NCI-H2081 treated with DMSO at 0.1 percent for 48 hours (cell line): ENCODE measurements around the gene TTLL4.
"Not testable (repeated sequence)": the region's sequence is repeated elsewhere in the genome, so short reads cannot be mapped to it uniquely, and the experiment has no call there.

Experiments used
- DNase-seq: peaks from one replicate; lab custom pipeline; 2025; lab: John Stamatoyannopoulos, UW

Gene TTLL4

GRCh38 chr2:218745559-218746469 lies 35.2 kb downstream of the TTLL4 start:
- no peak for DNase-seq

GRCh38 chr2:218746470-218746795 lies 35.8 kb downstream of the TTLL4 start:
- no peak for DNase-seq

GRCh38 chr2:218746960-218747359 lies 36.3 kb downstream of the TTLL4 start:
- DNase-seq = no peak

DNA sequence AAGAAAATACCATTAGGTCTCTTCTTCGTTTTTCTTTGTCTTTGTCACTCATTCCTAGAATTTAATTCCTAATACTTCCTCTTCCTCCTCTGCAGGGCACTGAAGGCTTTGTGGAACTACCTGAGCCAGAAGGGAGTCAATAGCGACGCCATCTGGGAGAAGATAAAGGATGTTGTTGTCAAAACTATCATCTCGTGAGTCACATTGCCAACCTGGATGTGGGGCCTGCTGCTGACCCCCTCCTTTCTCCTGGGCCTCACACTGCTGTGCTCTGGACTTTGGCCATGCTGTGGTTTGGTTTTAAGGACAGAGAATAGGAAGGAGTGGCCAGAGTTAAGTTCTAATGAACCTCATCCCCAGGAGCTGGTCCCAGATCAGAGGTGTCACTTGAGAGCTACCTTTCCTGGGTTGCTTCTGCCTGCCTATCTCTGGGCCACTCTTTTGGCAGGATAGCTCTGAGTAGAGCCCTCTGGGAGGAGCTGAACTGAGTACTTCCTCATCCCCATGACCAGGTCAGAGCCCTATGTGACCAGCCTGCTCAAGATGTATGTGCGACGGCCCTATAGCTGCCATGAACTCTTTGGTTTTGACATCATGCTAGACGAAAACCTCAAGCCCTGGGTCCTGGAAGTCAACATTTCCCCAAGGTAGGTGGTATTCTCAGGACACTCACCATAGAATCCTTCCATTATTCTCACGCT lies 38.3 kb downstream of the TTLL4 start:
- no peak for DNase-seq

DNA sequence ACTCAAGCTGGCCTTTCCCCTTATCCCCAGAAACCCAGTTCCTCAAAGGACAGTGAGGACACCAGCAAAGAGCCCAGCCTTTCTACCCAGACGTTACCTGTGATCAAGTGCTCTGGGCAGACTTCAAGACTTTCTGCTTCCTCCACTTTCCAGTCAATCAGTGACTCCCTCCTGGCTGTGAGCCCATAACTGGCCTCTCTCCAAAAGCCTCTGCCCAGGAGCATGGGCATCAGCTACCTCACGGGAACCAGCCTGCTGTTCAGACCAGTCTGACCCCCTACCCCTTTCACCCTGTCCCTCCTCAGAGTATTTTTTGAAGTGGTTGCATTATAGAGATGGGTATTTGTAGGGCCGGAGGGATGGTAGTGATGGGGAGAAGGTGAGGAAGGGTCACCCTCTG lies 43.6 kb downstream of the TTLL4 start:
- no peak for DNase-seq

DNA sequence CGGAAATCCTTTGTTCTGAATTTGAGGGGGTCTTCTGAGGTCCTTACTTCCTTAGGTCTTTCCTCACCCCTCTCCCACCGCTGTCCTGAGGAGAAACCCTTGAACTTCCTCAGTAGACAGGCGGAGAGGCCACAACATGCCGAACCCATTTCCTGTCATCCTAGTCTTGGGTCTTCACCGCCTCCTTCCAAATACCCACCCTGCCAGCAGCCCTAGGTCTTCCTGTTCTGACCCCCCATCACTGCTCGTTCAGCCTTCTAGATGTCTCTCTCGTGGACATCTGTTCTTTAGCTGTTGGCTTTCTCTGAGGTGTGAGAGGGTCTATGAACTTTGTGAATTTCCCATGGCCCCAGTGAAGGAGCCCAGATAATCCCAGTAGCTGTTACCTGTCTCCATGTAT lies 44.1 kb downstream of the TTLL4 start:
- DNase-seq = no peak

GRCh38 chr2:218755198-218755566 lies 44.5 kb downstream of the TTLL4 start:
- DNase-seq = no peak

- no peak for DNase-seq
These were observed 45.2 kb downstream of the TTLL4 start for GRCh38 chr2:218755567-218756404.

DNA sequence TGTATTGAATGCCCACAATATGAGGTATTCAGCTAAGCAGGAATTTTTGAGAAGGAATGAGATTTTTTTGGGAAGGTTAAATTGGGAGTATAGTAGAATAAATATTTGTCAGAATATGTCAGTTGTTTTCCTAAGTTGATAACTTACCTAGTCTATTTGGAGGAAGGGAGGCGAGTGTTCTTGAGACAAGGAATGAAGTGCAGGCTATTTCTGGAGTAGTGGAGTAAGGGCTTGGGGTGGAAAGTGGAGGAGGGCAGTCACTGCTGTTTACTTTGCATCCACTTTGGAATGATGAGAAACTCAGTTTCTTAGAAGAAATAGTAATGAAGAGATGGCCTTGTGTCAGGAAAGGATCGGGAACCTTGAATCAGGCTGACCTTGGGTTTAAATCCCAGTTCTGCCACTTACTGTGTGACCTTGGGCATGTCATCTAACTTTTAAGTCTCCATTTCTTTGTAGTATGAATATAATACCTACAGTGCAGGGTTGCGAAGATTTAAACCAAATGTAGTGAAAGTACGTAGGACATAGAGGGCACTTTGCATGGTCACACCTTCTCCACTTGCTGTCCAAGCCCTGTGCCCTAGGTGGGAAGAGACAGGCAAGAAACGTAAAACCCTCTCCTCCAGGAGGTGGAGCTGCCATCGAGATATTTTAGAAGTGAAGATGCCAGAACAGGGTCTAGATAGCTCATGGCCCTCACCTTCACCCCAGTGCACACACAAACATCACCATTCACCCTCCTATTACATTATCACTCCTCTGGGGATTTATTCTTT lies 46.2 kb downstream of the TTLL4 start:
- DNase-seq = no peak

DNA sequence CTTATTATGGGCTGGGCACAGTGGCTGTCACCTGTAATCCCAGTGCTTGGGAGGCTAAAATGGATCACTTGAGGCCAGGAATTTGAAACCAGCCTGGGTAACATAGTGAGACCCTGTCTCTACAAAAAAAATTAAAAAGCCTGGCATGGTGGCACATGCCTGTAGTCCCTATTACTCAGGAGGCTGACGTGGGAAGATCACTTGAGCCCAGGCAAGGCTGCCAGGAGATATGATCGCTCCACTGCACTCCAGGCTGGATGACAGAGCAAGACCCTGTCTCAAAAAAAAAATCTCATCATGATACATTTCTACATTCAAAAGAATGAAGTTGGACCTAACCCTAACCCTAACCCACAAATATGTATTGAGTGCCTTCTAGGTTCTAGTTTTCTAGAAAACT lies 51.2 kb downstream of the TTLL4 start:
- no peak for DNase-seq

GRCh38 chr2:218772759-218773158 lies 62.1 kb downstream of the TTLL4 start:
- DNase-seq = not testable (repeated sequence)

DNA sequence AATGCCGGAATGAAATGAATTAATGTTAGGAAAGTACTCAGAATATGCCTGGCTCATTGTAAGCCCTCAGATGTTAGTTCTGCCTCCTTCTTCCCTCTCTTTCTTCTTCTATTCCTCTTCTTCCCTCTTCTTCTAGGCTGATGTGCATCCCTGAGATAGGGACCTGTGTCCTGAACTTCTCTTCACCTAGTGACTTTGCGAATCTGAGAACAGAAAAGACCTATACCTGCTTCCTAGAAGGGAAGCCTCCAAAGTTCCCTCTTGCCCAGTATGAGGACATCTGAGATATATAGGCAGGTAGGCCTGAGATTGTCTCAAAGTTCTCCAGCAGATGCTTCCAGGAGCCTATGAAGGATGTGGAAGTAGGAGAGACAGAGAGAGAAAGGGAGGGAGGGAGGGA lies 63.2 kb downstream of the TTLL4 start:
- DNase-seq = no peak

GRCh38 chr2:218776488-218776887 lies 65.9 kb downstream of the TTLL4 start:
- DNase-seq = no peak

DNA sequence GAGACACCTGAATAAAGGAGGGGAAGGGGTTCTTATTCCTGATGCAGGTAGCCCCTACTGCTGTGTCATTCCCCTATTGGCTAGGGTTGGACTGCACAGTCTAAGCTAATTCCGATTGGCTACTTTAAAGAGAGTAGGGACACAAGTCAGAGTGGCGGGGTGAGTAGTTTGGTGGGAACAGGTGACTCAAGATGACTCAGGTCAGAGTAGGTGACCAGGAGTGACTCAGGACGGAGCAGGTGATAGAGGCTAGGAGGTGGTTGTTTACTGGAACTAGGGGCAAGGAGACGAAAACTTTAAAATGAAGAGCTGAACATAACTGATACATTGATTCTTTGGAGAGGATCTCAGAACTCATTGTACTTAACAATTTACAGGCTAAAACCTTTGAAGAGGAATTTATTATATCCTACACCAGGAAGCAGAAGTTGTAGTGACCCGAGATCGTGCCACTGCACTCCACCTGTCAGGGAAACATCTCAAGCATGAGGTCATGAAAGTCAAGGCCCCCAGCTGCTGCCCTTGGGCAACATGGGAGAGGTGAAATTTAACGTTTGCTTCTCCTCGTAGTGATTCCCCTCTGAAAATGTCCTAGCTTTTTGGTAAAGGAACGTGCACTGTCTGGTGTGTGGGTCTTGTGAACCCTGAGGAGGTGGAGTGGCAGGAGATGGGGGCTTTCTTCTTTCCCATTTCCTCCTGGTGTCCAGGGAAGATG lies 66.8 kb downstream of the TTLL4 start:
- DNase-seq = no peak

DNA sequence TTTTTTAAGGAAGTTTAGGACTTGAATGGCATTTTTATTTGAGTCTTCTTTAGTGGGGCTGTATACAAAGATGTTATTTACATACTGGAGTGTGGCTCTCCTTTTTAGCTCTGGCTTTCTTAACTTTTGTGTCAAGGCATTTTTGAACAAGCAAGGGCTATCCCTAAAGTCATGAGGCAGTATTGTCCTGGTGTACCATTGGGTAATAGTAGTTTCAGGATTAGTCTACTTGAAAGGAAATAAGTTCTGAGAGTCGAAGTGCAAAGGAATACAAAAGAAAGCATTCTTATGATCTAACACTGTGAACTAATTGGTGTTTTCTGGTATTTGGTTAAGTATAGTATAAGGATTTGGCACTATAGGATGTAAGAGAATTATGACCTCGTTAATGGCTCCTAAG lies 69.4 kb downstream of the TTLL4 start:
- no peak for DNase-seq

GRCh38 chr2:218780851-218781690 lies 70.4 kb downstream of the TTLL4 start:
- no peak for DNase-seq

GRCh38 chr2:218781691-218782527 lies 71.3 kb downstream of the TTLL4 start, which contains the start of gene CYP27A1:
Gene CYP27A1, plus strand, starts transcription at chr2:218782147. Its CDS starts 36 bp downstream, at chr2:218782183.
- DNase-seq = no peak

- no peak for DNase-seq
These were observed 71.9 kb downstream of the TTLL4 start for GRCh38 chr2:218782528-218782844.

DNA sequence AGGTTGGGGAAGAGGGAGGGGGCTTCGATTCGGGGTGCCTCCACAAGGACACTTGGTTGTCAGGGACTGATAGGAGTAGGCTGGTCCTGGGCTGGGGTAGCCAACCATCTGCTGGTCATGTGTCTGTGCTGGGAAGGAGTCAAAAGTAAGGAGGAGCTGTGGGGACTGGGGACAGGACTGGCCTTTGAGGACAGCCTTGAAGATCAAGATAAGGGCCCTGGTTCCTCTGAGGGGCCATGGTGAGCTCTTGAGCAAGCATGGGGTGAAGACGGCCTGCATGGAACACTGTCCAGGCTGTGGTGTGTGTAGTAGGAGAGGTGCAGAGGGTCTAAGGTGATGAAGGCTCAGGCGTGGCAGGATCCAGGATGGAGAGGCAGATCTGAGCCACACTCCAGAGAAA lies 73.1 kb downstream of the TTLL4 start:
- no peak for DNase-seq
